ENCODE measurements around the gene MAPK8.

DNA sequence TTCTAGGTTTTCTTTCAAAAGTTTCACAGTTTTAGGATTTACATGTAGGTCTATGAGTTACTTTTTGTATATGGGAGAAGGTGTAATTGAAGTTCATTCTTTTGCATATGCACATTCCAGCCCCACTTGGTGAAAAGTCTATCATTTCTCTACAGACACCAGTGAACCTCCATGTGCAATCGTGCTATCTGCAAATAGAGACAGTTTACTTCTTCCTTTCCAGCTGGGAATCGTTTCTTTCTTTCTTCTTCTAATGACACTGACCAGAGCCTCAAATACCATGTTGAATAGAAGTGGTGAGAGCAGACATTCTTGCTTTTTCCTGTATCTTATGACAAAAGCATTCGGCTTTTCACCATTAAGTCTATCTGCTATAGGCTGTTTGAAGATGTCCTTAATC is 175.7 kb downstream of the MAPK8 start:
- TF ChIP-seq, protein P1, sequence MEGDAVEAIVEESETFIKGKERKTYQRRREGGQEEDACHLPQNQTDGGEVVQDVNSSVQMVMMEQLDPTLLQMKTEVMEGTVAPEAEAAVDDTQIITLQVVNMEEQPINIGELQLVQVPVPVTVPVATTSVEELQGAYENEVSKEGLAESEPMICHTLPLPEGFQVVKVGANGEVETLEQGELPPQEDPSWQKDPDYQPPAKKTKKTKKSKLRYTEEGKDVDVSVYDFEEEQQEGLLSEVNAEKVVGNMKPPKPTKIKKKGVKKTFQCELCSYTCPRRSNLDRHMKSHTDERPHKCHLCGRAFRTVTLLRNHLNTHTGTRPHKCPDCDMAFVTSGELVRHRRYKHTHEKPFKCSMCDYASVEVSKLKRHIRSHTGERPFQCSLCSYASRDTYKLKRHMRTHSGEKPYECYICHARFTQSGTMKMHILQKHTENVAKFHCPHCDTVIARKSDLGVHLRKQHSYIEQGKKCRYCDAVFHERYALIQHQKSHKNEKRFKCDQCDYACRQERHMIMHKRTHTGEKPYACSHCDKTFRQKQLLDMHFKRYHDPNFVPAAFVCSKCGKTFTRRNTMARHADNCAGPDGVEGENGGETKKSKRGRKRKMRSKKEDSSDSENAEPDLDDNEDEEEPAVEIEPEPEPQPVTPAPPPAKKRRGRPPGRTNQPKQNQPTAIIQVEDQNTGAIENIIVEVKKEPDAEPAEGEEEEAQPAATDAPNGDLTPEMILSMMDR (IDR thresholded peaks at IDR 0.05): no peak
- TF ChIP-seq POLR2AphosphoS5 (IDR thresholded peaks at IDR 0.05): no peak
